GM08714 (cell line): Measurements from ENCODE around the gene BLCAP.
"Not testable (repeated sequence)": the region's sequence is repeated elsewhere in the genome, so short reads cannot be mapped to it uniquely, and the experiment has no call there.

Experiments
- H3K4me3 ChIP-seq: fragments of 200-500 bp; sonication (Bioruptor generic); 2 replicates; pipeline ENCODE4 v1.5.1; 2014; ENCODE audit warnings: mild to moderate bottlenecking, low read length, inconsistent platforms
- ZNF274 ChIP-seq: IDR thresholded peaks from 2 replicates; pipeline ENCODE4 v1.6.1; 2012; ENCODE audit warnings: mild to moderate bottlenecking, low read depth, low read length

Gene BLCAP

DNA sequence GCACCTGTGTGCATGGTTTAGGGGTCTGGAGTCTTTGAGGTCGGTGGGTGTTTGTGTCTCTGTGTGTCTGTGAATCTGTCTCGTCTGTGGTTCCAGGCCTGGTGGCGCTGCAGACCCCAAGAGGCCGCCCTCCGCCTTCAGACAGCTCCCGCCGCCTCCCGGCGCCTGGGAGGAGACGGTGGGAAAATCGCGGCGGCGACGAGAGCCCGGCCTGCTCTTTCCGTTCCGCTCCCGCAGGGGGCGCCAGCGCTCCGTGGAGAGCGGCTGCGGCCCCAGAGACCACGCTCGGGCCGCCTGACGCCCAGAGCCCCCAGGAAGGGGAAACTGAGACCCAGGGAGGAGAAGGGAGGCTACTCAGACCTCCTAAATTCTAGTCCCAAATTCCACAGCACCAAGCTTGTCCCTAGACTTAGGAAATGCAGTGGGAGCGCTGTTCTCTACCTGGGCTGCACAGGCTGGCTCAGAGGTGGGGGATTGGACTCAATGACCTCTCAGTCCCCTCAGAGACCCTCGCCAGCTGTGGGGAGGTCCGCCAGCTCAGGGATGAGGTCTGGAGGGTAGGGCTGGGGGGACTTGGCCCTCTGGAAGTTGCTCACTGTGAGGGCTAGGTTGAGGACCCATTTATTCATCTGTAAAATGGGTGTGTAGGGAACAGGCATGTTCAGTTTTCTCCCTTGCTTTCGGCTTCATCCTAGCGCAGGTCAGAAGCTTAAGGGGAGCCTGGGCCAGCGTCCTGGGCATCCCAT is 36.9 kb upstream of the BLCAP start:
- H3K4me3 ChIP-seq = no peak overlapping the region
- TF ChIP-seq ZNF274 = no peak

DNA sequence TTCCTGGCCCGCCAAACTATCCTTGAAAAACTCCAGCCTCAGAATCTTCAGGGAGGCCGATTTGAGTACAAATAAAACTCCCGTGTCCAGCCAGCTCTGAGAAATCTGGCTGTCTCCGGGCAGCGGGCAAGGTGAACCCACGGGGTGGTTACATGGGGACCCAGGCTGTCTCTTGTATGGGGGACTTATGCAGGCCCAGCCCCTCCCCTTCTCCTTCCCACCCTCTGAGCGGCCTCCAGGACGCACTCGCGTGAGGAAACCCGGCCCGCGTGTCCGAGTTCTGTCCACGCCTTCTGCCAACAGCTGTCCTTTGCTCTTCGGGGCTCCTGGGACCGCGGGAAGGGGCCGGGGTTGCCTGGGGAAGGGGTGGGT is 36.3 kb upstream of the BLCAP start:
- TF ChIP-seq ZNF274 = no peak
- no peak overlapping the region for H3K4me3 ChIP-seq

DNA sequence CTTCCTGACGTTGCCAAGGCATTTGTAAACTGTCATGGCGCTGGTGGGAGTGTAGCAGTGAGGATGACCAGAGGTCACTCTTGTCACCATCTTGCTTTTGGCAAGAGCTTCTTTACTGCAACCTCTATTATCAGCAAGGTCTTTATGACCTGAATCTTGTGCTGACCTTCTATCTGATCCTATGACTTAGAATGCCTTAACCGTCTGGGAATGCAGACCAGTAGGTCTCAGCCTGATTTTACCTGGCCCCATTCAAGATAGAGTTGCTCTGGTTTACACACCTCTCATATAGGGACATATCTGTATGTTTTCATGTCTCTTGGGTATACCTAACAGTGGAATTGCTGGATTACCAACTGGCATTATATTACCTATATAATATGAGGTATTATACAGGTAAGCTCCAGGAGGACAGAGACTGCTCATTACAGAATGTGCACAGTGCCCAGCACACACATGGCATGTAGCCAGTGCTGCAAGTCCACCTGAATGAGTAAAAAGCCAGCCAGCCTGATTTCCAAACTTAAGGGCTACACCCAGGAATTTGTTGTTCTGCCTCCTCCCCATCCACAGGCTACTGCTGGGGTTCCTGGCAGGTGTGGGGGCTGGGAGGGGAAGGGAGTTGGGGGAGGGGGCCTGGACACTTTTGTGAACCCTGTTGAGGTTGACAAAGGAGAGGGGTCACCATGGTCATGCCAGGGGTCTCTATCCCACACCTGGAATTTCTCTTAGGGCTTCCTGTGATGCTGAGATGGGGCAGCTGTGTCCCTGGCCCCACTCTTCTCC is 35.2 kb upstream of the BLCAP start:
- TF ChIP-seq ZNF274 = no peak
- H3K4me3 ChIP-seq = no peak overlapping the region

- no peak overlapping the region for H3K4me3 ChIP-seq
- no peak for TF ChIP-seq ZNF274
These were observed 33.0 kb upstream of the BLCAP start for GRCh38 chr20:37560629-37561028.

DNA sequence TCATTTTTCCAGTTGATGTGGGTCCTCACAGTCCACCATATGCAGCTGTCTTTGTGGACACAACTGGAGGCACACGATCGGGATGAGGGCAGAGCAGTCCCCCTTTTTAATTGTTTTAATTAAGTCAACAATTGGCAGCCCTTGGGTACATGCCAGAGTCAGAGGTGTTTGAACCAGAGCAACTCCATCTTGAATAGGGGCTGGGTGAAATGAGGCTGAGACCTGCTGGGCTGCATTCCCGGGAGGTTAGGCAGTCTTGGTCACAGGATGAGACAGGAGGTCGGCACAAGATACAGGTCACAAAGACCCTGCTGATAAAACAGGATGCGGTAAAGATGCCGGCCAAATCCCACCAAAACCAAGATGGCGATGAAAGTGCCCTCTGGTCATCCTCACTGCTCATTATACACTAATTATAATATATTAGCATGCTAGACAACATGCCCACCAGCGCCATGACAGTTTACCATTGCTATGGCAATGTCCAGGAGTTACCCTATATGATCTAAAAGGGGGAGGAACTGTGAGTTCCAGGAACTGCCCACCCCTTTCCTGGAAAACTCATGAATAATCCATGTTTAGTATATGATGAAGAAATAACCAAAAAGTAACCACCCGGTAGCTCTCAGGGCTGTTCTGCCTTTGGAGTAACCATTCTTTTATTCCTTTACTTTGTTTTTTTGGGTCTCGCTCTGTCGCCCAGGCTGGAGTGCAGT is 31.8 kb upstream of the BLCAP start:
- no peak for TF ChIP-seq ZNF274
- H3K4me3 ChIP-seq = no peak overlapping the region

DNA sequence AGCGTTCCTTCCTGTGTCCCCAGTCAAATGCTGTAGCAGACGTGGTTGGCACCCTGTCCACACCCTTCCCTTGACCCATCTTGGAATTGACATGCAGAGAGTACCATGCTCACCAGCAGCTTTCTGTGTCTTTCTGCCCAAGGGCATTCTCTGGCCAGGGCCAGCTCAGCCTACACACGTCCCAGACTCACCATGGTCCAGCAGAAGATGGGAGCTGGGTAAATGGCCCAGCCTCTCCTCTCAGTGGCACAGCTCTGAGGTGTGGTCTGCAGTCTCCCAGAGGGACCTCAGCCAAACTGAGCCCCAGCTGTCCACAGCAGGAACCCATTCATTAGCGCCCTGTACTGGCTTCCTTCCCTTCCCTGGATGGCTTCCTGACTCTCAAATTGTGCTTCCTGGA is 31.1 kb upstream of the BLCAP start:
- no peak for TF ChIP-seq ZNF274

DNA sequence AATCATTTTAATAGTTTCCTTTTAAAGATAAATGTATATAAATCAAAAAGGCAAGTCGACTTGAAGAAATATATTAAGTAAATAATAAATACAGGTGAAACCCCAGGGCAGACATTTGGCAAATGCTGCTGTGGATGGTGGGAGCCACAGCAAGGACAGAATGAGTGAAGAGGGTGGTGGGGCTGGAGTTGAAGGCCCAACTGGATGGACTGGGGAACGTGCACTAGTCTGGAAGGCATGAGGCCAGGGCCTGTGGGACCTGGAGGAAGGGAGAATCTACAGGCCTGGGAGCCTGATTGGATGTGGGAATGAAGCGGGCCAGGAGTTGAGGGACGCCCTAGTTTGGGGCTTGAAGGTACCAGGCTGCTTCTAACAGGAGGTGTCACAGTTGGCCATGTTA is 30.6 kb upstream of the BLCAP start:
- H3K4me3 ChIP-seq = no peak overlapping the region
- TF ChIP-seq ZNF274 = no peak

More for the DNA sequence above, 31.1 kb upstream of the BLCAP start:
- no peak overlapping the region for H3K4me3 ChIP-seq

- H3K4me3 ChIP-seq = no peak overlapping the region
- TF ChIP-seq ZNF274 = no peak
These were observed 28.9 kb upstream of the BLCAP start for GRCh38 chr20:37556538-37556937.

GRCh38 chr20:37554721-37555298 is 27.1 kb upstream of the BLCAP start:
- H3K4me3 ChIP-seq = not testable (repeated sequence)

DNA sequence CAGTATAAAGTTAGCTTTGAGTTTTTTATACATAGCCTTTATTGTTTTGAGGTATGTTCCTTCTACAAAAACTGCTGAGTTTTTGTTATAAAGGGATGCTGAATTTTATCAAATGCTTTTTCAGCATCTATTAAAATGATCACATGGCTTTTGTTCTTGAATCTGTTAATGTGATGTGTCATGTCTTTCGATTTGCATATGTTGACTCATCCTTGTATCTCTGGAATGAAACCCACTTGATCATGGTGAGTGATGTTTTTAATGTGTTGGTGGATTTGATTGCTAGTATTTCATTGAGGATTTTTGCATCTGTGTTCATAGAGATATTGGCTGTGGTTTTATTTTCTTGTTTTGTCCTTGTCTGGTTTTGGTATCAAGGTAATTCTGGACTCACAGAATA is 24.7 kb upstream of the BLCAP start:
- TF ChIP-seq ZNF274 = no peak
- H3K4me3 ChIP-seq = no peak overlapping the region

GRCh38 chr20:37551660-37552059 is 24.0 kb upstream of the BLCAP start:
- not testable (repeated sequence) for H3K4me3 ChIP-seq

DNA sequence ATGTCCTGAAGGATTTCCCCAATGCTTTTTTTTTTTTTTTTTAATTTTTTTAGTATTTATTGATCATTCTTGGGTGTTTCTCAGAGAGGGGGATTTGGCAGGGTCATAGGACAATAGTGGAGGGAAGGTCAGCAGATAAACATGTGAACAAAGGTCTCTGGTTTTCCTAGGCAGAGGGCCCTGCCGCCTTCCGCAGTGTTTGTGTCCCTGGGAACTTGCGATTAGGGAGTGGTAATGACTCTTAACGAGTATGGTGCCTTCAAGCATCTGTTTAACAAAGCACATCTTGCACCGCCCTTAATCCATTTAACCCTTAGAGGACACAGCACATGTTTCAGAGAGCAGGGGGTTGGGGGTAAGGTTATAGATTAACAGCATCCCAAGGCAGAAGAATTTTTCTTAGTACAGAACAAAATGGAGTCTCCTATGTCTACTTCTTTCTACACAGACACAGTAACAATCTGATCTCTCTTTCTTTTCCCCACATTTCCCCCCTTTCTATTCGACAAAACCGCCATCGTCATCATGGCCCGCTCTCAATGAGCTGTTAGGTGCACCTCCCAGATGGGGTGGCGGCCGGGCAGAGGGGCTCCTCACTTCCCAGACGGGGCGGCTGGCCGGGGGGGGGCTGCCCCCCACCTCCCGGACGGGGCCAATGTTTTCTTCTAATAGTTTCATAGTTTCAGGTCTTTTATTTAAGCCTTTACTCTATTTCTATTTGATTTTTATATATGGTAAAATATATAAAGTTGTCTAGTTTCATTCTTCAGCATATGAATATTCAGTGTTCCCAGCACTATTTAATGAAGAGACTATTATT is 22.6 kb upstream of the BLCAP start:
- not testable (repeated sequence) for H3K4me3 ChIP-seq

DNA sequence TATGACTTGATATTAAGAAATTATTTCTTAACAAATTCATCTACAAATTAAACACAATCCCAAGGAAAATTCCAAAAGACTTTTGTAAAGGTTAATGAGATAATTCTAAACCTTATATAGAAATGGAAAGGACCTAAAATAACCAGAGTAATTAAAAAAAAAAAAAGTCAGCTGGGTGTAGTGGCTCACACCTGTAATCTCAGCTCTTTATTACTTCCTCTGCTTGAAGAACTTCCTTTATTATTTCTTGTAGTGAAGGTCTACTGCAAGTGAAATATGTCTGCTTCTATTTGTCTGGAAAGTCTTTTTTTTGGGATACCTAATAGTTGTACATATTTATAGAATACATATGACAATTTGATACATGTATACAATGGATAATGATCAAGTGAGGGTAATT is 20.2 kb upstream of the BLCAP start:
- no peak overlapping the region for H3K4me3 ChIP-seq
- TF ChIP-seq ZNF274 = no peak

DNA sequence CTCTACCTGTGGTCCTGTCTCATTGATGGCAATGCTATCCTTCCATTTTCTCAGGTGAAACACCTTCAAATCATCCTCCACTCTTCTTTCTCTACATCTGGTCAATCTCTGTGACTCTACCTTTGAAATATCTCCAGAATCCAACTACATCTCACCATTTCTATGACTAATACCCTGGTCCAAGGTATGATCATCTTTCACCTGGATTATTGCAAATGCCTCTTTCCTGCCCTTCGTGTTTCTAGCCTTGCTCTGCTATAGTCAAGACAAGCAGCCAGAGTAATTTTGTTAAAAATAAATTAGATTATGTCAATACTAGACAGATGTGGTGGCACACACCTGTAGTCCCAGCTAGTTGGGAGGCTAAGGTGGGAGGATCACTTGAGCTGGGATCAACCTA is 17.8 kb upstream of the BLCAP start:
- no peak for TF ChIP-seq ZNF274
- no peak overlapping the region for H3K4me3 ChIP-seq
